HG02943 (cell line): Measurements from ENCODE around the gene AK5.
"Not testable (repeated sequence)": the region's sequence is repeated elsewhere in the genome, so short reads cannot be mapped to it uniquely, and the experiment has no call there.

Source experiments
- ATAC-seq: cut with Tn5 transposase; IDR thresholded peaks from one replicate; pipeline ENCODE4 v1.9.1; 2021; ENCODE audit warnings: mild to moderate bottlenecking, low read depth, moderate library complexity; ENCODE audit not compliant: unreplicated experiment

The AK5 gene

DNA sequence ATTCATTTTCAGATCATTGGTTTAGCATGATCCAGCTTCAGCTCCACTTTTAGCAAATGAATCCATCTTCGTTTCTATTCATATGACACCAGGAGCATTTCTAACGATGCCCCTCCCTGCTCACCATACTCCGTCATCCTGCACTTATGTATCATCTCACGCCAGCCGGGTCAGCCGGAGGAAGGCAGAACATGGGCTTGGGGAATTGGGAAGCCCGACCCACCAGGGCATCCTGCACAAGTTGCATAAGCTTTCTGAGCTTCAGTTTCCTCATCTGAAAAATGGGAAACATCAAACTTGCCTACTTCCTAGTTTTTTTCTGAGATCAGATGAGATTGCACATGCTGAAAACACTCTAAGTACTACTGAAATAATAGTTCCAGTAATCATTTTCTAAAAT lies 194.7 kb downstream of the AK5 start:
- ATAC-seq = no peak

DNA sequence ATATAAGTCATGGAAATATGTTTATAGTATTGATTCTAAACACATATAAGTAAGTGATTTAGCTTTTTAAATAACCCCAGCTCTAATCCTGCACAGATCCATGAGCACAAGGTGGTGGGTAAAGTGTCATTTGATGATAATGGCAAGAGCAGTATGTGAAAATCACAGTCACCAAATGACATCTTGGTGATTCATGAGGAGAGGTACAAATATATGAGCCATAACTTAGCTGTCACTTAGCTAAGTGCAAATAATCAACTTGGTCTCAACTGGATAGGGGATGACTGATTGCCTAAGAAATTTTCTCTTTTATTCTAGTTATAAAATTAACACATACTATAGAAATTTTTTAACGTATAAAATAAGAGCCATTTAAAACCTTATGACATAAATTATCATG lies 202.5 kb downstream of the AK5 start:
- ATAC-seq = no peak

DNA sequence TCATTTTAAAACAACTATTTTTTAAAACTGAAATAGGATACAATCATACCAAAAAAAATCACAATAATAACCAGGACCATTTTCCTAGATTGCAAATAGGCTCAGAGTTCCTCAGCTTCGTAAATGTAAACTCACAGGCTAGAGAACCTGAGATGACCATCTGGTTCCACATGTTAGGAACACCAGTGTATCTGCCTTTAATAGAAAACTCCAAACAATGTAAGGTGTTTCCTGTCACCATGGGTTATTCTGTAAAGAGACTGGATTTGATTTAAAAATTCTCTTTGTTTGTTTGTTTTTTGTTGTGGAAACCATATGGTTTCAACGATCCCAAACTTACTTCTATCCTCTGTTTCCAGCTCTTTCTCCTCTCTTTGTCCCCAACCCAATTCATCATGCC lies 203.1 kb downstream of the AK5 start:
- no peak for ATAC-seq

DNA sequence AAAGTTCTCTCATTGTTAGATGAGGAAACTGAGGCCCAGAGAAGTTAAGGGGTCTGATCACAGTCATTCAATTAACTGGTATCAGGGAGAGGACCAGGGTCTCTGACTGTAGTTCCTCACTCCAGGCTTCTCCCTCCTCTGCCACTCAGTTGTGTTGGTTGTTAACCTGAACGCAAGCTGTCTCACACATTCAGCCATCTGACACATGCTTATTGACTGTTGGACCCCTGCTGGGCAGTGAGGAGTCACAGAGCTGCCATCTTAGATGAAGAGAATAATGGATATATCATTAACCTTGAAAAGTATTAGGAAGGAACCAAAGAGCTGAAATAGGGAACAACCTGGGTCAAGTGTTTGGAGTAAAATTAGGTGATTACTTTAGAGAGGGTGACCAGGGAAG lies 205.8 kb downstream of the AK5 start:
- no peak for ATAC-seq

- no peak for ATAC-seq
These were observed 208.1 kb downstream of the AK5 start for GRCh38 chr1:77489910-77490309.

GRCh38 chr1:77494026-77494425 lies 212.2 kb downstream of the AK5 start:
- no peak for ATAC-seq

DNA sequence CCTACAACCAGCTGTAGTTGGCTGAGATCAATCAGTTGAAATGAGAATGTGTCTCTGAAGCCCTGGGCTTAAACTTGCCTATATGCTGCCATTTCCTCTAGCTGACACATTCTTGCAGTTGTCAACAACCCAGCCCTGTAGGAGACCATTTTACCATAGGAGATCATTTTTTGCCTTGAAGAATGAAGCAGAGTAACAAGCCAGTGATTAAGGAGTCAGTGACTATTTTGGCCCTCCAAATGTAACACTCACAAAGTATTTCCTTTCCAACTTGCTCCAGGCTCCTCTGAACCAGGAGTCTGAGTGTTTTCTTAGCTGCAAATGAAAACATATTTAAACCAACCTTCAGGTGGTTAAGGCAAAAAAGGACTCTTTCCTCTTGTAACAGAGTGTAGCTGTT lies 217.1 kb downstream of the AK5 start:
- no peak for ATAC-seq

DNA sequence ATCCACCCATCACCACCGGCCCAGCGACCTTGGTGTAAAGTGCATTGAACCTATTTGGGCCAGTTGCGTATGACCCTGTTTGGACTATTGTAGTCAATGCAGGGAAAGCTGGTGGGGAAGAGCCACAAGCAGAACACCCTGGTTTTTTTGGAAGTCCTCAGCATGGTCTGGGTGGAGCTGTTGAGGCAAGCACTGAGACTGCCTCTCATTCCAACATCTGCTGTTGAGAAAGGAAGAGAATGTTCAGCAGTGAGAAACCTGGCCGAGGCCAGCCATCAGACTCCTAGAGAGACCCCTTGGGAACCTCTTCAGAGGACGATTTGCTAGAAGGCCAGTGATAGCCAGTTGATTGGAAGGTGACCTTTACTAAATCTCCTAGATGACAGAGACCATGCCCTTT lies 217.6 kb downstream of the AK5 start:
- no peak for ATAC-seq

GRCh38 chr1:77504986-77505385 lies 223.2 kb downstream of the AK5 start:
- ATAC-seq = no peak

- no peak for ATAC-seq
These were observed 225.0 kb downstream of the AK5 start for GRCh38 chr1:77506771-77507170.

GRCh38 chr1:77509051-77509492 lies 227.3 kb downstream of the AK5 start:
- ATAC-seq = no peak

- ATAC-seq = no peak
These were observed 228.1 kb downstream of the AK5 start for GRCh38 chr1:77509898-77510297.

- ATAC-seq = no peak
These were observed 229.6 kb downstream of the AK5 start for GRCh38 chr1:77511440-77511840.

DNA sequence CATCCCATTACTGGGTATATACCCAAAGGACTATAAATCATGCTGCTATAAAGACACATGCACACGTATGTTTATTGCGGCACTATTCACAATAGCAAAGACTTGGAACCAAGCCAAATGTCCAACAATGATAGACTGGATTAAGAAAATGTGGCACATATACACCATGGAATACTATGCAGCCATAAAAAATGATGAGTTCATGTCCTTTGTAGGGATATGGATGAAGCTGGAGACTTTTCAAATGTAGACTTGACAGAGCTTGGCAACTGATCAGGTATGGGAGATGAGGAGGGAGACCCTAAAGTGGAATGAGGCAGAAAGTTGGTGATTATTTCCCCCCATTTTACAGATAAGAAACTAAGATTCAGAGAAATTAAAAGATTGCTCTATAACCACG lies 230.8 kb downstream of the AK5 start:
- not testable (repeated sequence) for ATAC-seq

DNA sequence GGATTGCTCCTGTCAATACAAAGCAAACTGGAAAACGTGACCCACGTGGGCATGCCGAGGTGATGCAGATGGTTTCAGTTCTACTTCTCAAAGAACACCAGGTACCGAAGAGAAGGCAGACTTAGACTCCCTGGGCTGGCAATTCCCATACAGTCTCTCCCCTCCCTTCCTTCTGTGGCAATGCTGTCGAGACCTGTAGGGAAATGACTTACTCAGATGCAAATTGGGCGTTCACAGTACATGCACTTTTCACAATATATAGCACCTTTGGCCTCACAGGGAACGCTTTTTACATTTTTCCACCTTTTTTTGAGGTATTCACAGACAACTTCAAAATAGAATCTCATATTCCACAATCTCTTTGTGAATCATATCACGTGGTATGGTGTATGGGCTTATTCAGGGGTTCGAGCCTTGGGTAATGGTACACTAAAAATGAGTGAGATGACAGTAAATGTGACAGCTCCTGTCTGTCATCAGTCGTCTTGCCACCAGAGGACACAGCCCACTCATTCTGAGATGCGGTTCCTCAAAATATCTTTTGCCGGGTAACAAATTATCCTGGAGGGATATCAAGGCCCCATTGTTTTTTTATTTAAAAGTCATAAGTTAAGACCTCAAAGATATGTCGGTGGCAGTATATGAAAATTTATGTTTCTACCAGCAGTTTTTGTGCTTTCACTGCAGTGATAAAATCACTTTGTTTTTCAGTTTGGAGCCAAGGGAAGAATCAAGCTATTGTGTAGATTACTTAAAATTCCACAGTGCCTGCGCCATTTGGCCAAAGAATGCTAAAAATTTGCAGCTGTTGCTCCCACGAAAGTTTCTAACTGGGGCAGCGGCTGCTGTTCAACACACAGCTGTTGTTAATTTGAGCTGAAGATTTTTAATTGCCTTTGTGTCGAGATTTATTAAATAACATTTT lies 232.3 kb downstream of the AK5 start:
- no peak for ATAC-seq

GRCh38 chr1:77514921-77515776 lies 233.3 kb downstream of the AK5 start:
- no peak for ATAC-seq

GRCh38 chr1:77516106-77516505 lies 234.3 kb downstream of the AK5 start:
- ATAC-seq = no peak

DNA sequence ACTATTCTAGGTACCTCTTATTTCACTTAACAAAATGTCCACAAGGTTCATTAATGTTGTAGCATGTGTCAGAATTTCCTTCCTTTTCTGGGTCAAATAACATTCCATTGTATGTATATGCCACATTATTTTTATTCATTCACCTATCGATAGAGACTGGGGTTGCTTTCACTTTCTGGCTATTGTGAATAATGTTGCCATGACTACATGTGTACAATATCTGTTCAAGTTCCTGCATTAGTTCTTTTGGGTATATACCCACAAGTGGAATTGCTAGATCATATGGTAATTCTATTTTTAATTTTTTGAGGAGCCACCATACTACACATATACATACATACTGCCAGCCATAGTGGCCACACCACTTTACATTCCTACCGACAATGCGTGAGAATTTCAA lies 242.2 kb downstream of the AK5 start:
- ATAC-seq = no peak

- ATAC-seq = not testable (repeated sequence)
These were observed 249.3 kb downstream of the AK5 start for GRCh38 chr1:77531149-77531548.

DNA sequence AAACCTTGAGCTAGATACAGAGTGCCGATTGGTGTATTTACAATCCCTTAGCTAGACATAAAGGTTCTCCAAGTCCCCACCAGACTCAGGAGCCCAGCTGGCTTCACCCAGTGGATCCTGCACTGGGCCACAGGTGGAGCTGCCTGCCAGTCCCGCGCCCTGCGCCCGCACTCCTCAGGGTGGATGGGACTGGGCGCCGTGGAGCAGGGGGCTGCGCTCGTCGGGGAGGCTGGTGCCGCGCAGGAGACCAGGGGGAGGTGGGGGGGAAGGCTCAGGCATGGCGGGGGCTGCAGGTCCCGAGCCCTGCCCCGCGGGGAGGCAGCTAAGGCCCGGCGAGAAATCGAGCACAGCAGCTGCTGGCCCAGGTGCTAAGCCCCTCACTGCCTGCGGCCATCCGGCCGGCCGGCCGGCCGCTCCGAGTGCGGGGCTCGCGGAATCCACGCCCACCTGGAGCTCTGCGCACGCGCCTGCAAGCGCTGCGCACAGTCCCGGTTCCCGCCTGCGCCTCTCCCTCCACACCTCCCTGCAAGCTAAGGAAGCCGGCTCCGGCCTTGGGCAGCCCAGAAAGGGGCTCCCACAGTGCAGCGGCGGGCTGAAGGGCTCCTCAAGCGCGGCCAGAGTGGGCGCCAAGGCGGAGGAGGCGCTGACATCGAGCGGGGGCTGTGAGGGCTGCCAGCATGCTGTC lies 249.9 kb downstream of the AK5 start:
- not testable (repeated sequence) for ATAC-seq

GRCh38 chr1:77532641-77533040 lies 250.8 kb downstream of the AK5 start:
- no peak for ATAC-seq
